HCT116 (cell line): Measurements from ENCODE around the gene USO1. TPM values are rescaled to one million over a fixed set of nuclear protein-coding genes. Genes with fewer than 3 reads are reported as not detected.

ENCODE experiments used
- ATAC-seq: fragments of 200-7000 bp; cut with Tn5 transposase; 2 replicates; pipeline ENCODE4 v1.9.1; 2020; ENCODE audit warnings: mild to moderate bottlenecking, moderate library complexity
- BruUV-seq: library from RNA; stranded (reverse); fragments of 400-500 nt; replicated peaks from 2 replicates; lab custom pipeline; 2021; lab: Mats Ljungman, UMichigan
- CTCF ChIA-PET: fragments of 300-600 bp; sonication (Branson Sonifier 250); formaldehyde crosslinking; loops from one replicate; lab custom pipeline; 2021; ENCODE audit warnings: antibody characterized with exemption; lab: Charles Lee
- POLR2A ChIA-PET: fragments of 300-600, 350-600 bp; sonication (Branson Sonifier 250); formaldehyde crosslinking; loops from one replicate; lab custom pipeline; 2021; ENCODE audit warnings: antibody characterized with exemption; lab: Charles Lee
- RAD21 ChIA-PET, 2 experiments: fragments of 300-600 bp; sonication (Branson Sonifier 250); formaldehyde crosslinking; loops; one replicate each; lab custom pipeline; 2023; ENCODE audit warnings: low total read pairs in 2 of 2; ENCODE audit not compliant: uncharacterized antibody in 2 of 2, unreplicated experiment in 2 of 2, low non-redundant PET in 1 of 2; lab: Charles Lee
- DNase-seq: peaks from one replicate; pipeline ENCODE4 v3.0.0-alpha.2; 2010; ENCODE audit warnings: low read depth, low spot score
- H2AFZ ChIP-seq: fragments of 200-600 bp; shearing (Covaris generic), sonication (generic); 2 replicates; pipeline ENCODE4 v1.6.1; 2017; ENCODE audit warnings: low read depth, mixed run types, mixed read lengths, antibody characterized with exemption, low read length; ENCODE audit not compliant: poor library complexity, severe bottlenecking
- H3K27ac ChIP-seq: 2 replicates; pipeline ENCODE4 v1.5.1; 2012; ENCODE audit warnings: low read depth, low read length
- H3K27me3 ChIP-seq: fragments of 200-600 bp; sonication (generic); 2 replicates; pipeline ENCODE4 v1.6.1; 2016; ENCODE audit warnings: mixed run types, low read length, mixed read lengths; ENCODE audit not compliant: insufficient read depth
- H3K36me3 ChIP-seq, 2 experiments: fragments of 200-500 bp in 1 of 2; fragments of 200-600 bp in 1 of 2; sonication (Bioruptor generic) in 1 of 2; sonication (generic) in 1 of 2; 2 replicates each; pipeline versions ENCODE4 v1.5.1 to v1.6.1; 2014 to 2016; ENCODE audit warnings: low read length in 2 of 2, inconsistent platforms in 1 of 2, mixed read lengths in 1 of 2, mixed run types in 1 of 2; ENCODE audit not compliant: insufficient read depth in 2 of 2, control insufficient read depth in 1 of 2
- H3K4me1 ChIP-seq, 2 experiments: fragments of 200-600 bp in 1 of 2; sonication (generic) in 1 of 2; 2 replicates each; pipeline versions ENCODE4 v1.5.1 to v1.6.1; 2012 to 2017; ENCODE audit warnings: low read length in 2 of 2, inconsistent platforms in 1 of 2, mild to moderate bottlenecking in 1 of 2, mixed read lengths in 1 of 2, mixed run types in 1 of 2, moderate library complexity in 1 of 2; ENCODE audit not compliant: insufficient read depth in 2 of 2, control insufficient read depth in 1 of 2
- H3K4me2 ChIP-seq: fragments of 200-600 bp; sonication (generic); 2 replicates; pipeline ENCODE4 v1.6.1; 2017; ENCODE audit warnings: mixed run types, low read length, mixed read lengths
- H3K4me3 ChIP-seq, 2 experiments: fragments of 200-600 bp in 1 of 2; sonication (generic) in 1 of 2; replicated peaks in 1 of 2; 2 replicates each; pipeline ENCODE4 v1.5.1; 2011 to 2016; ENCODE audit warnings: low read length in 2 of 2, control low read depth in 1 of 2, low read depth in 1 of 2, mild to moderate bottlenecking in 1 of 2, mixed read lengths in 1 of 2, mixed run types in 1 of 2
- H3K79me2 ChIP-seq: fragments of 200-600 bp; sonication (generic); 2 replicates; pipeline ENCODE4 v1.6.1; 2017; ENCODE audit warnings: mild to moderate bottlenecking, mixed run types, low read length, moderate library complexity, mixed read lengths; ENCODE audit not compliant: insufficient read depth
- H3K9ac ChIP-seq: fragments of 200-600 bp; sonication (generic); 2 replicates; pipeline ENCODE4 v1.6.1; 2016; ENCODE audit warnings: low read length, mixed read lengths
- H3K9me2 ChIP-seq: fragments of 200-600 bp; sonication (generic), shearing (Covaris generic); 2 replicates; pipeline ENCODE4 v1.6.1; 2017; ENCODE audit warnings: mixed run types, mild to moderate bottlenecking, moderate library complexity; ENCODE audit not compliant: insufficient read depth
- H3K9me3 ChIP-seq, 2 experiments: fragments of 200-500 bp in 1 of 2; fragments of 200-600 bp in 1 of 2; sonication (Bioruptor generic) in 1 of 2; sonication (generic) in 1 of 2; 2 replicates each; pipeline ENCODE4 v1.6.1; 2014 to 2017; ENCODE audit warnings: low read length in 2 of 2, mixed read lengths in 2 of 2, inconsistent platforms in 1 of 2, low read depth in 1 of 2, mild to moderate bottlenecking in 1 of 2, mixed run types in 1 of 2, moderate library complexity in 1 of 2; ENCODE audit not compliant: control insufficient read depth in 1 of 2, insufficient read depth in 1 of 2
- H4K20me1 ChIP-seq: fragments of 200-600 bp; sonication (generic), shearing (Covaris generic); 2 replicates; pipeline ENCODE4 v1.6.1; 2017; ENCODE audit warnings: mixed run types, mild to moderate bottlenecking, moderate library complexity; ENCODE audit not compliant: insufficient read depth
- EZH2 ChIP-seq: fragments of 200-600 bp; sonication (generic); IDR thresholded peaks from 2 replicates; pipeline ENCODE4 v1.6.1; 2017; ENCODE audit warnings: antibody characterized with exemption, mixed run types
- JUND ChIP-seq: IDR thresholded peaks from 2 replicates; pipeline ENCODE4 v1.6.1; 2012
- POLR2A ChIP-seq: IDR thresholded peaks from 2 replicates; pipeline ENCODE4 v1.7.0; 2011; ENCODE audit warnings: borderline replicate concordance; ENCODE audit not compliant: insufficient read depth, insufficient read length; ENCODE audit errors: extremely low read depth
- YY1 ChIP-seq: IDR thresholded peaks from 2 replicates; pipeline ENCODE4 v1.6.1; 2011; ENCODE audit warnings: low read length, low read depth, moderate library complexity, mild to moderate bottlenecking; ENCODE audit not compliant: insufficient replicate concordance; ENCODE audit errors: extremely low read depth
- ZNF274 ChIP-seq: fragments of 200-500 bp; sonication (Bioruptor generic); IDR thresholded peaks from 2 replicates; pipeline ENCODE4 v1.6.1; 2014; ENCODE audit warnings: mild to moderate bottlenecking, low read depth, low read length, inconsistent platforms
- intact Hi-C: fragments of 100-400 bp; cut with micrococcal nuclease; formaldehyde crosslinking; loops from 2 replicates; pipeline ENCODE4 v1.10.0; 2022
- total RNA-seq: library from RNA; stranded (reverse); gene quantifications from one replicate; pipeline ENCODE4 v1.2.1, GENCODE V29; 2021; ENCODE audit not compliant: unreplicated experiment
- TF ChIP-seq, protein P1 (sequence below): IDR thresholded peaks from 2 replicates; pipeline ENCODE4 v1.6.1; 2012
- TF ChIP-seq, protein P2 (sequence below): IDR thresholded peaks from 2 replicates; pipeline ENCODE4 v1.6.1; 2011; ENCODE audit warnings: mild to moderate bottlenecking, low read length, moderate library complexity; ENCODE audit not compliant: insufficient replicate concordance; ENCODE audit errors: extremely low read depth
- TF ChIP-seq, protein P3 (sequence below): IDR thresholded peaks from 2 replicates; pipeline ENCODE4 v1.6.1; 2012

USO1 gene
- total RNA-seq, 1 experiment from 2014 or later, result 72.7 TPM

DNA sequence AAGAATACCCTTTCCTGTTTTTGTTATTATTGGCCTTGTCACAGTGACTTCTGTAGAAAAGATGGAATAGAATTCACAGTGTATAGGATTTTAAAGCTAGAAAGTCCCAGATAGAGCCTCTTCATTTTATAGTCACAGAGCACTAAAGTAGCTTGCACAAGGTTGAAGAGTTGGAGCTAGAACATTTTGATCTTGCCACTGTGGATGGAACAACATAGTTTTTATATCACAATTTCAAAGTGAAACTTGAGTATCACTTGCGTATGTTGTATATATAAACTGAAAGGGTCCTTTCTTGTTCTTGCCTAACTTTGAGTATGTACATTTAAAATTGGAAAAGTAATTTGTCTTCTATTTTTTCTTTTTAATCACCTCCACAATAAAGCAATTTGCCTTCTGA lies 2.7 kb downstream of the USO1 start:
- no peak overlapping the region for H3K4me3 ChIP-seq
- H3K4me2 ChIP-seq, result no peak overlapping the region
- peaks cover 85% of the 10 kb centered on the region for H3K79me2 ChIP-seq
- no peak overlapping the region for H3K27ac ChIP-seq
- H2AFZ ChIP-seq, result no peak overlapping the region
- intact Hi-C loops, result no loop called here
- TF ChIP-seq JUND (no peak), EZH2 (no peak), POLR2A (no peak)
- TF ChIP-seq, protein P1, sequence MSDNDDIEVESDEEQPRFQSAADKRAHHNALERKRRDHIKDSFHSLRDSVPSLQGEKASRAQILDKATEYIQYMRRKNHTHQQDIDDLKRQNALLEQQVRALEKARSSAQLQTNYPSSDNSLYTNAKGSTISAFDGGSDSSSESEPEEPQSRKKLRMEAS, result no peak
- TF ChIP-seq, protein P2, sequence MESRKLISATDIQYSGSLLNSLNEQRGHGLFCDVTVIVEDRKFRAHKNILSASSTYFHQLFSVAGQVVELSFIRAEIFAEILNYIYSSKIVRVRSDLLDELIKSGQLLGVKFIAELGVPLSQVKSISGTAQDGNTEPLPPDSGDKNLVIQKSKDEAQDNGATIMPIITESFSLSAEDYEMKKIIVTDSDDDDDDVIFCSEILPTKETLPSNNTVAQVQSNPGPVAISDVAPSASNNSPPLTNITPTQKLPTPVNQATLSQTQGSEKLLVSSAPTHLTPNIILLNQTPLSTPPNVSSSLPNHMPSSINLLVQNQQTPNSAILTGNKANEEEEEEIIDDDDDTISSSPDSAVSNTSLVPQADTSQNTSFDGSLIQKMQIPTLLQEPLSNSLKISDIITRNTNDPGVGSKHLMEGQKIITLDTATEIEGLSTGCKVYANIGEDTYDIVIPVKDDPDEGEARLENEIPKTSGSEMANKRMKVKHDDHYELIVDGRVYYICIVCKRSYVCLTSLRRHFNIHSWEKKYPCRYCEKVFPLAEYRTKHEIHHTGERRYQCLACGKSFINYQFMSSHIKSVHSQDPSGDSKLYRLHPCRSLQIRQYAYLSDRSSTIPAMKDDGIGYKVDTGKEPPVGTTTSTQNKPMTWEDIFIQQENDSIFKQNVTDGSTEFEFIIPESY, result no peak
- TF ChIP-seq, protein P3, sequence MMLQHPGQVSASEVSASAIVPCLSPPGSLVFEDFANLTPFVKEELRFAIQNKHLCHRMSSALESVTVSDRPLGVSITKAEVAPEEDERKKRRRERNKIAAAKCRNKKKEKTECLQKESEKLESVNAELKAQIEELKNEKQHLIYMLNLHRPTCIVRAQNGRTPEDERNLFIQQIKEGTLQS, result no peak
- TF ChIP-seq, all 23 proteins: peak for 0
- ChIA-PET RAD21 (no interaction called here), POLR2A (interaction anchor here (1.0 kb wide), 1 partner anchor 13 kb away, joined by 3 read pairs; no protein-coding TSS in a partner anchor), CTCF (no interaction called here)
- DNase-seq (no peak), ATAC-seq (no peak)
- BruUV-seq, result no TSS peak
- Histone ChIP-seq H3K36me3 (no peaks in the 10 kb centered on the region), H3K27me3 (no peaks in the 10 kb centered on the region), H3K9me3 (no peaks in the 10 kb centered on the region), H3K4me1 (peaks cover 7 to 15% of the 10 kb centered on the region in 2 experiments), H4K20me1 (no peaks in the 10 kb centered on the region), H3K9me2 (no peaks in the 10 kb centered on the region), H3K9ac (no peak overlapping the region)

DNA sequence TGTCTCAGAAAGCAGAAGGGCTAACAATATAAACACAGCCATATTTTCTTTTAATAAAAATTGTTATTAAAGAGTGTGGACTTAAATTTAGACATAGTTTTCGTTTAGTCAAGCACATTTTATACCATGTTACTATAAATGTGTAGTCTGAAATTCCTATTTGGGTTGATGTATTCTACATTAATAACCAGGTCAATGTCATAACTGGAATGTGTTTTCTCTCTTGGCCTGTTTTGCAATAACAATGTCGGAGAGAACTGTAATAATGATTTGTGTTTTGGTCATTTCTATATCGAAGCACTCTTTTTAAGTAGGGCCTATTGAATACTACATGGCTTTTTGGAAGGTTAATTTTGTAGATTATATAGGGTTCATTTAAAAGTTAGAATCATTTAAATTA lies 5.5 kb downstream of the USO1 start:
- Histone ChIP-seq H3K36me3 (no peaks in the 10 kb centered on the region), H4K20me1 (no peaks in the 10 kb centered on the region), H3K4me1 (peaks cover 0 to 4% of the 10 kb centered on the region in 2 experiments; a peak in 2 of 4 replicates), H3K9me2 (no peaks in the 10 kb centered on the region), H3K9me3 (no peaks in the 10 kb centered on the region), H3K27me3 (no peaks in the 10 kb centered on the region), H3K4me2 (no peak overlapping the region), H3K4me3 (no peak overlapping the region), H3K79me2 (peaks cover 85% of the 10 kb centered on the region), H2AFZ (no peak overlapping the region), H3K27ac (no peak overlapping the region), H3K9ac (no peak overlapping the region)
- DNase-seq (no peak), ATAC-seq (no peak)
- intact Hi-C loops, result no loop called here
- RAD21 ChIA-PET, result no interaction called here
- CTCF ChIA-PET, result no interaction called here
- POLR2A ChIA-PET, result no interaction called here
- TF ChIP-seq, protein P3, result no peak
- TF ChIP-seq, protein P1, result no peak
- TF ChIP-seq YY1, result no peak
- TF ChIP-seq ZNF274, result no peak
- BruUV-seq, result no TSS peak
